Fibroblast of lung (primary cell): ENCODE data around the gene DENND1A. TPM values are rescaled to one million over a fixed set of nuclear protein-coding genes. Genes with fewer than 3 reads are reported as not detected.

ENCODE experiments used
- DNase-seq, 2 donors: peaks; one replicate each; pipeline versions ENCODE4 v3.0.0 to v3.0.0-alpha.2; 2010; ENCODE audit warnings: low read depth in 2 of 2
- H2AFZ ChIP-seq: 2 replicates; pipeline ENCODE4 v1.5.1; 2012; ENCODE audit warnings: low read length, control low read depth, inconsistent platforms
- H3K27ac ChIP-seq: 2 replicates; pipeline ENCODE4 v1.5.1; 2011; ENCODE audit warnings: low read length, control low read depth; ENCODE audit not compliant: insufficient read depth
- H3K27me3 ChIP-seq: 2 replicates; pipeline ENCODE4 v1.5.1; 2011; ENCODE audit warnings: mild to moderate bottlenecking, low read length; ENCODE audit not compliant: control insufficient read depth, insufficient read depth
- H3K36me3 ChIP-seq: 2 replicates; pipeline ENCODE4 v1.5.1; 2011; ENCODE audit warnings: low read length; ENCODE audit not compliant: control insufficient read depth, insufficient read depth
- H3K4me1 ChIP-seq: 2 replicates; pipeline ENCODE4 v1.5.1; 2011; ENCODE audit warnings: low read length; ENCODE audit not compliant: control insufficient read depth, insufficient read depth; ENCODE audit errors: extremely low read depth
- H3K4me2 ChIP-seq: 2 replicates; pipeline ENCODE4 v1.5.1; 2011; ENCODE audit warnings: low read length, control low read depth; ENCODE audit not compliant: insufficient read depth; ENCODE audit errors: extremely low read depth
- H3K4me3 ChIP-seq, 4 experiments: fragments of 200-600 bp in 1 of 4; sonication (generic) in 1 of 4; replicated peaks in 1 of 4; 2 replicates each; pipeline ENCODE4 v1.5.1; 2011 to 2016; ENCODE audit warnings: low read length in 4 of 4, low read depth in 3 of 4, mild to moderate bottlenecking in 3 of 4, control low read depth in 2 of 4, inconsistent platforms in 1 of 4, mixed read lengths in 1 of 4; ENCODE audit not compliant: insufficient read depth in 1 of 4; ENCODE audit errors: control extremely low read depth in 1 of 4
- H3K79me2 ChIP-seq: 2 replicates; pipeline ENCODE4 v1.5.1; 2012; ENCODE audit warnings: mild to moderate bottlenecking, low read length, inconsistent platforms; ENCODE audit not compliant: control insufficient read depth, insufficient read depth
- H3K9ac ChIP-seq: 2 replicates; pipeline ENCODE4 v1.5.1; 2011; ENCODE audit warnings: mild to moderate bottlenecking, low read length, control low read depth; ENCODE audit not compliant: insufficient read depth
- H3K9me3 ChIP-seq: 2 replicates; pipeline ENCODE4 v1.5.1; 2012; ENCODE audit warnings: low read depth, low read length; ENCODE audit not compliant: control insufficient read depth, insufficient read depth
- H4K20me1 ChIP-seq: 2 replicates; pipeline ENCODE4 v1.5.1; 2011; ENCODE audit warnings: low read length; ENCODE audit not compliant: control insufficient read depth, insufficient read depth; ENCODE audit errors: extremely low read depth
- EZH2 ChIP-seq: IDR thresholded peaks from 2 replicates; pipeline ENCODE4 v1.5.1; 2012; ENCODE audit warnings: low read length, control low read depth, mild to moderate bottlenecking; ENCODE audit errors: missing control alignments
- polyA plus RNA-seq, 2 donors: library from polyadenylated mRNA; depleted of rRNA in 1 of 2; stranded (reverse) in 1 of 2; unstranded in 1 of 2; fragments of >200 nt; gene quantifications; 2 replicates each; pipeline ENCODE4 v1.2.1, GENCODE V29; 2011 to 2012; ENCODE audit warnings: missing spikeins in 1 of 2
- total RNA-seq: library from RNA; depleted of rRNA; stranded (reverse); fragments of >200 nt; gene quantifications from 2 replicates; pipeline ENCODE4 v1.2.1, GENCODE V29; 2014
- TF ChIP-seq, protein P1 (sequence below), 2 donors: IDR thresholded peaks in 1 of 2; conservative IDR thresholded peaks in 1 of 2; 1 replicate in 1 of 2; 2 replicates in 1 of 2; pipeline ENCODE4 v1.5.1; 2011 to 2012; ENCODE audit warnings: low read length in 2 of 2, control low read depth in 1 of 2, inconsistent platforms in 1 of 2, low read depth in 1 of 2, mild to moderate bottlenecking in 1 of 2

Gene DENND1A
- total and polyA plus RNA-seq, 2 donors (not counting 1 experiment from before 2014, with no cell fraction given) = 13.0 to 18.3 TPM

DNA sequence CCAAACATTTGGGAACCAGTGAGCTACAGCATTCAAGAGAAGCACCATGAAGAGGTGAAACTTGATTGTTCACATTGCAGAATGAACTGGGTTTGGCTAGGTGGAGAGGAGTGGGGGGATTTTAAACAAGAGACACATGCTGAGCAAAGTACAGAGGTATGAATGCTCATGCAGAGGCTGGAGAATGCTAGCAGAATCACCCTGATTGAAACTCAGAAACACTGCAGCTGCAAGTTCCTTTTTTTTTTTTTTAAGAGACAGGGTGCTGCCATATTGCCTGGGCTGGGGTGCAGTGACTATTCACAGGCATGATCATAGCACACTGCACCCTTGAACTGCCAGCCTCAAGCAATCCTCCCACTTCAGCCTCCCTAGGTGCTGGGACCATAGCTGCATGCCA lies 35.1 kb downstream of the DENND1A start:
- H3K9ac ChIP-seq = no peak overlapping the region
- H3K79me2 ChIP-seq = no peaks in the 10 kb centered on the region
- no peaks in the 10 kb centered on the region for H3K9me3 ChIP-seq
- no peak for TF ChIP-seq EZH2
- TF ChIP-seq, protein P1, sequence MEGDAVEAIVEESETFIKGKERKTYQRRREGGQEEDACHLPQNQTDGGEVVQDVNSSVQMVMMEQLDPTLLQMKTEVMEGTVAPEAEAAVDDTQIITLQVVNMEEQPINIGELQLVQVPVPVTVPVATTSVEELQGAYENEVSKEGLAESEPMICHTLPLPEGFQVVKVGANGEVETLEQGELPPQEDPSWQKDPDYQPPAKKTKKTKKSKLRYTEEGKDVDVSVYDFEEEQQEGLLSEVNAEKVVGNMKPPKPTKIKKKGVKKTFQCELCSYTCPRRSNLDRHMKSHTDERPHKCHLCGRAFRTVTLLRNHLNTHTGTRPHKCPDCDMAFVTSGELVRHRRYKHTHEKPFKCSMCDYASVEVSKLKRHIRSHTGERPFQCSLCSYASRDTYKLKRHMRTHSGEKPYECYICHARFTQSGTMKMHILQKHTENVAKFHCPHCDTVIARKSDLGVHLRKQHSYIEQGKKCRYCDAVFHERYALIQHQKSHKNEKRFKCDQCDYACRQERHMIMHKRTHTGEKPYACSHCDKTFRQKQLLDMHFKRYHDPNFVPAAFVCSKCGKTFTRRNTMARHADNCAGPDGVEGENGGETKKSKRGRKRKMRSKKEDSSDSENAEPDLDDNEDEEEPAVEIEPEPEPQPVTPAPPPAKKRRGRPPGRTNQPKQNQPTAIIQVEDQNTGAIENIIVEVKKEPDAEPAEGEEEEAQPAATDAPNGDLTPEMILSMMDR (conservative IDR thresholded peaks at IDR 0.05 in 1 of 2, IDR thresholded peaks at IDR 0.05 in 1 of 2; ENCODE audit: low read depth in 1 of 2, low read length in 2 of 2) = no peak
- H2AFZ ChIP-seq = no peak overlapping the region
- H3K4me2 ChIP-seq = no peak overlapping the region
- peaks cover 2% of the 10 kb centered on the region for H4K20me1 ChIP-seq
- H3K27me3 ChIP-seq = no peaks in the 10 kb centered on the region
- no peak for DNase-seq
- no peaks in the 10 kb centered on the region for H3K4me1 ChIP-seq
- no peak overlapping the region for H3K4me3 ChIP-seq
- no peak overlapping the region for H3K27ac ChIP-seq
- no peaks in the 10 kb centered on the region for H3K36me3 ChIP-seq

DNA sequence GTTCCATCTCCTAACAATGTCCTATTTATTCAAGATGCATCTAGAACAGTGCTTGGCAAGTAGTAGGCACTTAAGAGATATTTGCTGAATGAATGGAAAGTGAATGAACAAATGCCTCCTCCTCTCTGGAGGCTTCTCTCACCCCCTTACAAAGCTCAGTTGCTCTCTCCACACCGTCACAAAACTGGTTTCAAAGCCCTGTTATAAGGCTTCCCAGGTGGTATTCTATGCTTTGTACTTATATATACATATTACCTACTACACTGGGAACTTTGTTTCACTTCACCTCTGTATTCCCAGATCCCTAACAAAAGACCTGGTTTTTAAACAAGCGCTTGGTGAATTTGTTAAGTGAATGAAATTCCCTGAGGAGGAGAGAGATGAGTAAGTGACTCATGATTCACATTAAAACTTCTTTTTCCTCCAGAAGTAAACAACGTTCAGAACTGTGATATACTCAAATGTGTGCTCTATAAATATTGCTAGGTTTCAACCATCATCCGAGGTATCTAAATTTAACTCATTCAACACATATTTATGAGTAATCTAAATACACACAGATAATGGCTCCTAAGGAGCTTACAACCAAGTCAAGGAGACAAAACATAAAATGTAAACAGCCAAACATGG lies 36.0 kb downstream of the DENND1A start:
- no peaks in the 10 kb centered on the region for H3K79me2 ChIP-seq
- no peaks in the 10 kb centered on the region for H3K4me1 ChIP-seq
- H3K4me2 ChIP-seq = no peak overlapping the region
- no peak overlapping the region for H3K27ac ChIP-seq
- peak; percentile 23 to 29 for DNase-seq
- no peak overlapping the region for H3K4me3 ChIP-seq
- H4K20me1 ChIP-seq = peaks cover 2% of the 10 kb centered on the region
- no peaks in the 10 kb centered on the region for H3K27me3 ChIP-seq
- no peak for TF ChIP-seq EZH2
- TF ChIP-seq, protein P1 (conservative IDR thresholded peaks at IDR 0.05 in 1 of 2, IDR thresholded peaks at IDR 0.05 in 1 of 2; ENCODE audit: low read depth in 1 of 2, low read length in 2 of 2) = no peak
- no peak overlapping the region for H2AFZ ChIP-seq
- H3K9me3 ChIP-seq = no peaks in the 10 kb centered on the region
- H3K36me3 ChIP-seq = no peaks in the 10 kb centered on the region
- H3K9ac ChIP-seq = no peak overlapping the region

DNA sequence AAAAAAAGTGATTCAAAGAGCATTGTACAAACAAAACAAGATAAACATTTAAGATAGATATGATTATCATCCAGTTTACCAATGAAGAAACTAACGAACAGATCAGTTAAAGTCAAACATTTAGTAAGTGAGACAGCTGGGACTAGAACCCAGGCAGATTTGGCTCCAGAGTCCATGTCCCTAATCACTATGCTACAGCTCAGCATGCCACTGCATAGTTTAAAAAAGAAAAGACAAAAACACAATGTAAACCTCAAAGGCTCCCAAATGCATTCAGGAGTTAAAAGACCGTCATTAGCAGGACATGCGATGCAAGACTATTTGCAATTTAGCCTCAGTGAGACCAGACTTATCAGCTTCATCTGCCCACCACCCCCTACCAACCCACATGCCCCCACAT lies 36.8 kb downstream of the DENND1A start:
- no peak for DNase-seq

More for the DNA sequence above, 36.8 kb downstream of the DENND1A start:
- Histone ChIP-seq H3K4me1 (no peaks in the 10 kb centered on the region), H2AFZ (no peak overlapping the region), H4K20me1 (peaks cover 2% of the 10 kb centered on the region), H3K79me2 (no peaks in the 10 kb centered on the region), H3K9ac (no peak overlapping the region), H3K36me3 (no peaks in the 10 kb centered on the region), H3K9me3 (no peaks in the 10 kb centered on the region), H3K4me2 (no peak overlapping the region), H3K27me3 (no peaks in the 10 kb centered on the region), H3K4me3 (no peak overlapping the region), H3K27ac (no peak overlapping the region)
- no peak for TF ChIP-seq EZH2
- TF ChIP-seq, protein P1 (conservative IDR thresholded peaks at IDR 0.05 in 1 of 2, IDR thresholded peaks at IDR 0.05 in 1 of 2; ENCODE audit: low read depth in 1 of 2, low read length in 2 of 2) = no peak
